ENCODE measurements around the gene TMEM201.

TMEM201 gene

GRCh38 chr1:9653491-9654050 is 64.9 kb downstream of the TMEM201 start:
- no peak for DNase-seq (ENCODE audit: low spot score)

DNA sequence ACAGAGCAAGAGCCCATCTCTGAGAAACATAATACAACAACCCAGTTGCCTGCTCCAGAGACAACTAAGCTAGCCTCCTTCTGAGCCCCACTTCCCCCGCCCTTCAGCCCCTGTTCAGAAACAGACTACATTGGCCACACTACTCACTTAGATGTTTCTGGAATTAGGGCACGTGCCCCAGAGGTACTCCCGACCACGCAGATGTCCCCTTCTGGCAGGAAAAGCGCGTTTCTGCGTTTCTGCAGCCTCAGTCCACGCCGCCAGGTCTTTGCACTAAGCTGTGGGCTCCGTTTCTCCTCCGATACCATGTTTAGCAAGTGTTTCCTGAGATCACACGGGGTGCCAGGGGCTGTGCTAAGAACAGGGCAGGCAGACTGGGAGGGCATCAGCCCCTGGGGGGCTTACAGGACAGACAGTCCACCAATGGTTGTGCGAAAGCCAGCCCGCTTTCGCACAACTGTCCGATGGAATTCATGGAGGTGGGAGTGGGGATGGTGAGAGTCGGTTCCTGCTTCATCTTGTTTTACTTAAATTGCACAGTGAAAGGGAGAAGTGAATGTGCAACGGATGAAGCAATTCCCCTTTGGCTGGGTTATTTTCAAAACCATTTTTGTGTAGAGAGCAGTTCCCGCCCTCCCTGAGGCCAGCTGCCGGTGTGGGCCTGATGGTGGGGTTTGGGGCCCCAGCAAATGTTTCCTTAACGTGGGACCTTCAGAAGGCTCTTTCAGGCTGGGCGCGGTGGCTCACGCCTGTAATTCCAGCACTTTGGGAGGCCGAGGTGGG is 65.5 kb downstream of the TMEM201 start:
- no peak for DNase-seq (ENCODE audit: low spot score)

DNA sequence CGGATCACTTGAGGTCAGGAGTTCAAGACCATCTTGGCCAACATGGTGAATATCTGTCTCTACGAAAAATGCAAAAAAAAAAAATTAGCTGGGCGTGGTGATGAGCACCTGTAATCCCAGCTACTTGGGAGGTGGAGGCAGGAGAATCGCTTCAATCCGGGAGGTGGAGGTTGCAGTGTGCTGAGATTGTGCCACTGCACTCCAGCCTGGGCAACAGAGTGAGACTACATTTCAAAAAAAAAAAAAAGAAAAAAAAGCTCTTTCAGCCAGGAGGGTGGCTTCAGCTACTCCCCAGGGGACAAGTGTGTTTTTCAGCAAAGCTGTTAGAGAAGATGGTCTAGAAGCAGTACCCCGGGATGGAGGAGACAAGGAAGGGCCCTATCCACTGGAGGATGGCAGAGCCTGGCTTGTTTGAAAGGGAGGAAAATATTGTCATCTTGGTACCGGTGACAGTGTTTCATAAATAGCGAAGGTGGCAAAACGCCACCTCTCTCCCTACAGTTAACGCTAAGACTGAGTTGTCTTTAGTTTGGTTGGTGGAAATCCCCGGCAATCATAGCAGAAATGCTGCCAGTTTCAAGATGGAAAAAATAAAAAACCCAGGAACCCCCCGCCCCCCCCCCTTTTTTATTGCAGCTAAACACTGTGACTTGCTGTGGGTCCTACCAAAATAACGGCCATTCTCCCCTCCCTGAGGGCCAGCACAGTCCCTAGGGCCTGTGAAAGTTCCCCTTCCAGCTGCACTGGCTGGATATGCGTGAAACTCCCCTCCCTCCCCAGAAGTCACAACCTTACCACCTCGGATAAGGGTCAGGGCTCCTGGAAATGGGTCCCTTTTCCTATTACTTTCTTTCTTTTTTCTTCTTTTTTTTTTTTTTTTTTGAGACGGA is 66.4 kb downstream of the TMEM201 start:
- DNase-seq (ENCODE audit: low spot score): no peak

DNA sequence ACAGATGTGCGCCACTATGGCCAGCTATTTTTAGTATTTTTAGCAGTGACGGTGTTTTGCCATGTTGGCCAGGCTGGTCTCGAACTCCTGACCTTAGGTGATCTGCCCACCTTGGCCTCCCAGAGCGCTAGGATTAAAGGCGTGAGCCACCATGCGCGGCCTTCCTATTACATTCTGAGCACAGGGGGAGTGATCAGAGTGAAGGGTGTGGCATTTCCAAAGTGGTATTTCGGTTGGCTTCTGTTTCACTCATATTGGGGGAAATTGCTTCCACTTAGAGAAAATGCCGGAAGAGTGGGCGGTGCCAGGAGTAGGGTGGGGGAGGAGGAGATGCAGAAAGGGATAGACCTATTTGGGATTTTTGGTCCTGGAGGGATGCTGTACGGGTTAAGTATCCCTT is 67.1 kb downstream of the TMEM201 start:
- no peak for DNase-seq (ENCODE audit: low spot score)

GRCh38 chr1:9657521-9658032 is 68.9 kb downstream of the TMEM201 start:
- DNase-seq (ENCODE audit: low spot score): no peak

GRCh38 chr1:9658199-9658598 is 69.5 kb downstream of the TMEM201 start:
- DNase-seq (ENCODE audit: low spot score): no peak

GRCh38 chr1:9659328-9659727 is 70.6 kb downstream of the TMEM201 start:
- DNase-seq (ENCODE audit: low spot score): peak; percentile 70

DNA sequence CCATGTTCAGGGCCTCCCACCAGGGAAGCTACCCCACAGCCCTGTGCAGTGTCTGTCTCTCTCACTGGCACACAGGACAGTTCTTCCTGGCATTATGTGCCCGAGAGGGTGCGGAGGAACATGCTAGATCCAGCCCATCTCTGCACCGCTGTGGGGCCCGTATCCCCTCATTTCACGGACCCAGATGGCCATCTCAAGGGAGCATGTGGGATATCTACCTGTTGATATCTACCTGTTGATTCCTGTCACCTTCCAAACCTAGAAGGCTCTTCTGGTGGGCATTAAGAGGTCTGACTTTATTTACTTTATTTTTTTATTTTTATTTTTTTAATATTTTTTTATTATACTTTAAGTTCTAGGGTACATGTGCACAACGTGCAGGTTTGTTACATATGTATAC is 74.5 kb downstream of the TMEM201 start:
- no peak for DNase-seq (ENCODE audit: low spot score)
